SHP77 (cell line): ENCODE data around the gene CHKA.

Experiments used
- DNase-seq, 2 experiments: peaks; one replicate each; lab custom pipeline; 2025; lab: John Stamatoyannopoulos, UW

The CHKA gene

DNA sequence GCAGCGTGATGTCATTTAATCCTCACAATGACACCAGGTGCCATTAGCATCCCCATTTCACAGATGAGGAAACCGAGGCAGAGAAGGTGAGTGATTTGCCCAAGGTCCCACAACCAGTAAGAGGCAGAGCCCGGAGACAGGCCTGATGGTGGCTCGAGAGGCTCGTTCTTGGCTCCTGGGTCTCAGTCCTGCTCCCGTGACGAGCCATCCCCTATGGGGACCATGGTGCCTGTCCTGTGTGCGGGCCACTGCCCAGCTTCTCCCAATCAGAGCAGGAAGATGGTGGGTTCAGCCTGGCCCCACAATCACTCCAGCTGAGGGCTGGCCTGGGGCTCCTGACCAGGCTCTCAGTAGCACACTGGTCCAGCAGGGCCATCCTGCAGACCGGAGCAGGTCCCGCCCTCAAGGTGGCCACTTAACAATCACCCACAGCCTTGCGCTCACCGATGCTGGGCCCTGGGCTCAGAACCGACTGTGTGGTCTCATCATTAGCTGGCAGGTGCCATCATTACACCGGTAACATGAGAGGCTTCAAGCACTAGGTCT is 107.5 kb downstream of the CHKA start:
- no peak for DNase-seq

DNA sequence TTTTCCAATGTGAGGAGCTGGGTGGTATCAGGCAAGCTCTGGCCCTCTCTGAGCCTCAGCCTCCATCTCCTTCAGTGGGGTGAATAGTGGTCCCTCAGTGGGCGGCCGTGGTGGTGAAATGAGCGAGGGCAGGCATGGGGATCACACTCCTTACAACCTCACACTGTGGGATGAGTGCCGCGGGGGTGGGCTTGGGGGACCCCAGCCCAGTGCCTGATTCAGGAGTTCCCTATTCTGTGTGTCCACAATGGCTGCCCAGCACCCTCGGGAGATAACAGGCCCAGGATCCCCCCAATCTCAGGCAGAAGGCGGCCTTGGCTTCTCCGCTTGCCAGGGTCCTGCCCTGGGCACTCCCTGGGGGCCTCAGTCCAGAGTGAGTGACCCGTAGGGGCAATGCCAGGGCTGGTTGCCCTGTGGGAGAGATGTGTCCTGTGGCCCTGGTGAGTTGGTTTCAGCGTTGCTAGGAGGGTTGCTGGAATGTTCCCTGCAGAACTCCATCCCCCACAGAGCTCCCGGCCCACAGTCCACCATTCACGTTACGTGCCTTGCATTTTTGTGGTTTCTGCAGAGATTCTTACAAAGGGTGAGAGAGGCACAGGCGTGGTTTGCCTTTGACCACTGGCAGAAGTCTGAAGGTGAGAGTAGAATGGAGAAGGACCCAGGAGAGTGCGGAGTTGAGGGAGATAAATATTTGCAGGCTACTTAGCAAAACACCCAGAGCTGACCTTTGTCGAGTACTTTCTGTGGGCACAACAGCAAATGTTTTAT is 108.2 kb downstream of the CHKA start:
- DNase-seq: no peak

DNA sequence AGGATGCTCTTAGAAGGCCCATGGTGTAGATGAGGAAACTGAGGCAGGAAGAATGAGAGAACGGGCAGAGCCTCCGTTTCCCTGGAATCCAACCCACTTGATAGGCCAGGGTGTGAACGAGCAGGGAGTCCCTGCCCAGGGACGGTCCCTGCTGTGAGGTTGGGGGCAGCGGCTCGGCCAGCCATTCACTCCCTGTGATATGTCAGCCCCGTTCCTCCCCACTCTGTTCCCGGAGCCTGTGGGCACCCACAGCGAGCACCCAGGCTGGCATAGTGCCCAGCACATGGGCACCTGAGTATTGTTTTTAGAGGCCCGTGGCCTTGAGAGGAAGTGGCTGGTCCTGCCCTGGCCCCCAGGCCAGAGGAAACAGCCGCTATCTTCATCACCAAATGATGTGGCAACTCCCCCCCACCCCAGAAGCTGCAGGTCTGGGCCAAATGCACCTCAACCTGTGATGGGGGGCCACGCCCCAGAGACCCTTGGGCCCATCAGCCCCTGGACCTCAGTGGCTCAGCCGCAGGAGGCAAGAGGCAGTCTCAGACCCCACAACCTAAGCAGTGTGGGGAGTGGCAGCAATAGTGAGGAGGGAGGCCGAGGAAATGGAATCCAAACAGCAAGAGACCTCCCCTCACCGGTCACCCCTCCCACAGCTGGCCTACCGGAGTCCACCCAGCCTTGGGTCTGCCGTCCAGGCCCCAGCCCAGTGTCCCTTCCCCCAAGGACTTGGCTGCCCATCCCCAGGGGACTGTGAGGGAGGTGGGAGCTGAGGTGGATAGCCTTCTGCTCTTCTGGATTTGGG is 108.9 kb downstream of the CHKA start:
- DNase-seq: no peak

DNA sequence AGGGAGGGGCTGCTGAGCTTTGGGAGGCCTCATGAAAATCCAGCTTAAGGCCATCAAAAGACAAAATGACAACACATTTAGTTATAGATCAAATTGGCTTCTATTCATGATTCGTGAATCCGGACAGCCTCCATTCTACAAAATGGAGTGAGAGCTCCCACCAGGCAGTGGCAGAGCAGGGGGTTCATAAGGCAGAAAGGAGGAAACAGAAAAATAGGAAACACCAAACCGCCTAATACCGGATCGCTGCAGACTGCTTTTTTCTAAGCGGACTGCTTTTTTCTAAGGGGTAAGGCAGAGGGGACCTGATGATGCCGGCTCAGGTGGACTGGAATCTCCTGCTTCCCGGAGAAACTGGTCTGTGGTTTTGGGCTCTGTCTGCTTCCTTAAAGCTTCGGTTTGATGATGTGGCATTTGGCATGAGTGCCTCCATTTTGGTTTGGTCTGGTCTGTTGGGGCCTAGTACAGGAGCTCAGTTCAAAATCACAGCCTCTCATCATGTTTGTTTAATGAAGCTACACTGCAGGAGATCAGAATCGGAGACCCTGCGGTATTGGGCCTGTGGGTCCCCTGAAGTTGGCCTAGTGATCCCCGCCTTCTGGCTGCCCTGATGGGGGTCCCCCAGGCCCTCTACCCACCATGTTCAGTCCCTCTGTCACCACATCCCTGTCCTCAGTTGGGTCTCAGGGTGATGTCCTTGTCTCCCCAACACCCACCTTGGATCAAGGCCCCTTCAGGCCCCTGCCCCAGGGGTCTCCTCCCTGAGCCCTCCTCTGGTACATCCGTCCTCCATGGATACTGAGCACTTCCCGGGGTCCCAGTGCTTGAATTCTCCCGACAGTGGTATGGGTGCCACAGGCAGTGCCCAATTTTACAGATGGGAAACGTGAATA is 109.9 kb downstream of the CHKA start:
- DNase-seq: no peak

DNA sequence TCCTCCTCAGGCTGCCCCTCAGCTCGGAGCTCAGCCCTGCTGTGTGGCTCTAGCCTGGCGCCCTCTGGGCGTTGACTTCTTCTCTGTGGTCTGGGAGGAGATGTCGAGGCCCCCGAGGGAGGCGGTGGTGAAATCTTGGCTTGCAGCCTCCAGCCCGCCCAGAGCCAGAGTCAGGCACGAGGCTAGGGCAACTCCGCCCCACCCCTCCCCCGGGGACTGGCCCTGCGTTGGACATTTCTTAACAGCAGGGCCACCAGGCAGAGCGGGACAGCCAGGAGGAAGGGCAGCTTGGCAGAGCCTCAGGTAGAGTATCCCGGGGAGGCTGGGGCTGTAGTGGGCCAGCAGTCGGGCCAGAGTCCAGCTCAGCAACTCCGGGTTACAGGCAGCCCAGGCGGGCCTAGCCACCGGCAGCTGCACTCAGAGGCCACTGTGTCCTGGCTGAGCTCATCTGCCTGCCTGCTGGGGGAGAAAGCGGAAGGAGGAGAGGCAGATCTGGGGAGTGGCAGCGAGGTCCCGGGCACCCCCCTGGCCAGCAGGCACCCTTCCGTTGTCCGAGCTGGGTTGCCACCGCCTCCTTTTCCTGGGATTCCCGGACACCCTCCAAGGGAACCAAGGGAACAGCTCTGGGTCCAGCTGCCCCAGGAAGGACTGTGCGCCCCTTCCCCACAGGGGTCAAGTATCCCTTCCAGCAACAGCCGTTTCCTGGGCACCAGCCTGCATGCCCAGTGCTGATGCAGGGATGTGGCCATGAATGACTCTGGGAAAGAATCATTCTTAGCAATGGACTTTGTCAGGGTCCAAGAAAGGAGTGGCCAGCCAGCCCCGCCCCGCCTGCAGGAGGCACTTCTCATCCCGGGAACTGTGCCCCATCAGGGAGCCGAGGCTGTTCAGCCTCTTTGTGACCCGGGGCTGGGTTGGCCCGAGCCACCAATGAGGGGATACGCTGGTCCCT is 110.8 kb downstream of the CHKA start, which contains the start of gene ALDH3B1:
TSS of gene ALDH3B1 (plus strand) at position 238 of the 952 bp plus-strand sequence. CDS start 4,971 bp downstream, outside the sequence.
- DNase-seq: peak; percentile 73 to 77

DNA sequence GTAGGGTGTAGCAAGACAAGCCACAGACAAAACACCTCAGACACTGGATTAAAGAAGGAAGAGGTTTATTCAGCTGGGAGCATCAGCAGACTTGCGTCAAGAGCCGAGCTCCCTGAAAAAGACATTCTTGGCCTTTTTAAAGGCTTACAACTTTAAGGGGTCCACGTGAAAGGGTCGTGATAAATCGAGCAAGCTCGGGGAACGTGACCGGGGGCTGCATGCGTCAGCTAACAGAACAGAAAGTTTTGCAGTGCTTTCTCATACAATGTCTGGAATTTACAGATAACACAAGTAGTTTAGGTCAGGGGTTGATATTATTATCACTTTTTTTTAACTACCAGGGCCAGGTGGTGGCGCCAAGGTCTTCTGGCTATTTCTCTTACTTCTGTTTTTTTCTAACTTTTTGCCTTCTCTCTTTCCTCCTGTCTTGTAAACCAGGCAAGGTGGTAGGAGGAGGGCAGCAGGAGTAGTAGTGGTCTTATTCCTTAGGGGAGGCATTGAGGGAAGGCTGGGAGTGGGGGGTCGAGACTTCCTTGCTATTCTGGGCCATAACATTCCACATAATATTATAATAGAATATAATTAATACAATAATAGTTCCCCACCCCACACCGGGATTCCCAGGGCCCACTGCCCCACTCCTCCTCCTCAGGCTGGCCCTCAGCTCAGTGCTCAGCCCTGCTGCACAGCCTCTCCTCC is 111.6 kb downstream of the CHKA start:
- DNase-seq: no peak

DNA sequence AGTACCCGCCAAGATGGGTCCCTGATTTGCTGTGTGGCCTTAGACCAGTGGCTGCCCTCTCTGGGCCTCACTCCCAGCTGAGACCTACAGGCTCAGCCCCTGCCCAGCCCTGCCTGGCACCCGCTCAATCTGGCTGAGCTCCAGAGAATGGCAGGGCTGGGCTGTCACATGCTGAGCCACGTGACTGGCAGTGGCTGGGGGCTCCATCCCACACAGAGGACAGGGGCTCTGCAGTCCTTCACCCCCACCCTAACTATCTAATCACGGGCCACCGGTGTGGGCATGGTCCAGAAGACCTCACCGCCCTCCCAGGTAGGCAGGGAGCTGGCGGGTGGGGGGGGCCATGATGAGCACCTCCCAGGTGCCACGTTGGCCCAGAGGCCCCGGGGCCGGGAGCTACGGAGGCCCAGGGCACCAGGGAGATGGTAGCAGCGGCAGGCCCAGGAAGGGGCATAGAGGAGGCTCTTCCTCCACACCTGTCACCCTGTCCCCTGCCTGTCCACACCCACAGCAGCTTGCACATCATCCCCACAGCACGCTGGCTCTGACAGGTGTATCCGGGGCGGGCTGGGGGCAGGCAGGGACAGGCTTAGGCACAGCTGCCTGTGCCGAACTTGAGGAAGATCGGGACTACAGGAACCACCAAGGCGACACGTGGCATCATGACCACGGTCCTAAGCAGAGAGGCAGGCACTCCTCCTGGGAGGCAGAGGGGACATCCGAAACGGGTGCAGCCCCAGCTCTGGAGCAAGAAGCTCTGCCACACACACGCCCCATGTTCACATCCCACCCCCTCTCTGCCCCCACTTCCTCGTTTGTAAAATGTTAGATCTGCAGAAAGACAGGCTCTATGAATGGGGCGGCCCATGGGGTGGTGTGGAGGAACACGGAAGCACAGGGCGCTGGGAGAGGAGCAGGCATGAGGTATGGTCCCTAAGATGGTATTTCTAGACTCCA is 112.5 kb downstream of the CHKA start:
- DNase-seq: peak; percentile 61 to 74

DNA sequence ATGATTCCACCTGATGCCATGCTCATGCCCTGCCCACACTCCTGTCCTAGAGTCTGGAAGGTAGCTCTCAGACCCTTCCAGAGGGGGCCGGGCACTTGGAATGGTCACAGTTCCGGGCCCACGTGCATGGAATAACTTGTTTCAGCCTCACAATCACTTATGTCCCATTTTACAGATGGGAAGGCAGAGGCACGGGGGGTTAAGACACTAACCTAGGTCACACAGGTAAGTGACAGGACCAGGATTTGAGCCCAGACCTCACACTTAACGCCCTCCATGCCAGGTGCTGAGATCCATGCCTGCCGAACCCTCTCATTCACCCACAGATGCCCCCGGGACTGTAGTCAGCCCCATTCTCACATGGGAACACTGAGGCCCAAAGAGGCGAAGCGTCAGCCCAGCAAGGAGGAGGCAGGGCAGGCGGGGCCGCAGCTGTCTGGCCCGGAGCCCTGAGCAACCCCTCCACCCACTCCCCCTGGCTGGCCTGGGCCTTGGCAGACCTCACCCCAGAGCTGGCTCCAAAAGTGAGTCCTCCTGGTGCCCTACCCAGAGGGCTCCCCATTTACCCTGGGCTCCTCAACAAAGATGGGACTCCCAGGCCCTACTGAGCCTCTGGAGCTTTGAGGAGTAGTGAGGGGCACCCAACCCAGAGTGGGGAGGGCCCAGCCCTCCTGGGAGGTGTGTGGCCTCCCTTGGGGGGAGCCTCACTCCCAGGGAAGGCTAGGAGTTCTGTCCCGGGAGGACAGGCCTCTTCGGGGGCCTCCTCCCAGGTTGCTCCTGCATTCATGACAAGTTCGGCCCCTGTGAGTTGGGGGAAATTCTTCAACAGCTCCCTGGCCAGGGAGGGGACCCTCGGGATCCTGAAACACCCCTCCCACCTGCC is 113.4 kb downstream of the CHKA start:
- no peak for DNase-seq

DNA sequence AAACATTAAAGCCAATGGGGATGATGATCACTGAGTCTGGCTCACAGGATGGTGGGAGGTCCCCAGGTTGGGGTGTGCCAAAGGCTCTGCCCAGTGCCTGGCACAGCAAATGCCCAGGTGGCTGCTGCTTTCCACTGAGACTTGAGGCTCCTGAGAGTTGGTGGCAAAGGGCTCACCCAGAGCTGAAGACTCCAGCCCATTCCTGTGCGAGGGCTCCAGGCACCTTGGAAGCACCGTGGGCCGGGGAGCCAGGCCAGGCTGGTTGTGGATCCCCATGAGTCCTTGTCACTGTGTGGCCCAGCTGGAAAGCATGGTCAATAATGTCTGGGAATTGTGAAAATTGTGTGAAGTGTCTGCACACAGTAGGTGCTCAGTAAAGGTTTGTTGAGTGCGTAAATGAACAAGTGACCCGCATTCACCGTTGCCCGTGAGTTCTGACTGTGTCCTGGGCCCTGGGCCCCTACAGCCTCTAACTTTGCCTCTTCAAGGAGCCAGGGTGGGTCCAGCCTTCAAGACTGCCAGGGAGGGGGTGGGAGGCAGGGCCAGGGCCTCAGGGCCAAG is 114.5 kb downstream of the CHKA start:
- no peak for DNase-seq

DNA sequence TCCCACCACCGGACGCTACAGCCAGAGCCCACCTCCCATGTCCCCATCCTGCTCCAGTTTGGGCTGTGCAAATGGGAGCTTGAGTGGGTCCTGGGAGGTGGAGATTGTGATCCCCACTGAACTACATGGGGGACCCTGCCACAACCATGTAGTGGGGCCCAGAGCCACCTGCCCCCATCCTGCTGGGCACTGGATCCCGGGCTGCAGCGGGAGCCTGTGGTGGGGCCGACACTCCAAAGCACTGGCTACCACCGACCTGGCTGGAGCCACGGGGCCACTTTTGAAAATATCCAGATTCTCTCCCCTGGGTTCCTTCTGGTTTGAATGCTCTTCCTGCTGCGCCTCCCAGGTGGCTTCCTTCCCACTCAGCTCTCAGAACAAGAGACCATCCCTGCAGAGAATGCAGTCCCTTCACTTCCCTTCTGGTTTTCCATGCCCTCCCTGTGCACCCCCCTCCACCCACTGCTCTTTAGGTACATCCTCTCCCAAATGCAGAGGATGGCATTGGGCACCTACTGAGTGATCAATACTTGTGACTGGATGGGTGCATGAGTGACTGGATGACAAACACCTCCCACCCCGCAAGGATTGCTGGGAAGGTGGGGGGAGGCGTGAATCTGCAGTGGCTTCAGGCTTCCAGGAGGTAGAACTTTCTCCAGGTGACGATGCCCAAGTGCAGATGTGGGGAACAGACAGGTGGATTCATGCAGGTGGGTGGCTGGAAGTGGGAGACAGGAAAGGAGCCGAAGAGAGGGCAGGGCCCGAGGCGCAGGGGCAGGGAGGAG is 116.4 kb downstream of the CHKA start:
- DNase-seq: no peak

DNA sequence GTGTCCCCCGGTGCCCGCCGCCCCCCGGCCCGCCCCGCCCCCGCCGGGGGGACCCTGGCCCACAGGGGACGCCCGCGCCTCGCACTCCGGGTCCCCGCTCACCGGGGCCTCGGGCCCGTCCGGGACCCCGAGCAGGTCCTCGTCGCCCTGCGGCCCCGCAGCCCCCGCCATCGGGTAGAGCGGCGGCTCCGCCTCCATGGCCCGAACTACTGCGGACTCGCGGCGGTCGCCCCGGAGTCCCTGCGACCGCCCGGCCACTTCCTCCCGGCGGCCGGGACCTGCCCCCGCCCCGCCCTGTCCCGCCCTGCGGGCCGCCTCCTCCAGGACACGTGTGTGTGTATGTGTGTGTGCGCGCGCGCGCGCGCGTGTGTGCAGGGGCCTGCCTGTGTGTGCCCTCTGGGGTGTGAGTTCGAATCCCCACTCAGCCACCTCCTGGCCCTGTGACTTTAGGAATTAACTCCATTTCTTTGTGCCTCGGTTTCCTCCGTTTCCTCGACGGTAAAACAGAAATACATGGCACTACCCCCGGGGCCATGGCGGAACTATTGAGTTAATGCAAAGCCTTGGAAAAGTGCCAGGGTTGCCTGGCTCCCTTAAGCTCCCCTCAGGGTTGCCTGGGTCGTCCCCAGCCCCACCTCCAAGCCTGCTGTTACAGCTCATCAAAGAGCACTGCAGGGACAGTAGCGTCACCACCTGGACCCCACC is 117.2 kb downstream of the CHKA start, which contains the start of gene UNC93B1:
TSS of gene UNC93B1 (minus strand) at position 252 of the 705 bp plus-strand sequence. CDS start at position 198, 54 bp downstream.
- peak; percentile 41 to 84 for DNase-seq

DNA sequence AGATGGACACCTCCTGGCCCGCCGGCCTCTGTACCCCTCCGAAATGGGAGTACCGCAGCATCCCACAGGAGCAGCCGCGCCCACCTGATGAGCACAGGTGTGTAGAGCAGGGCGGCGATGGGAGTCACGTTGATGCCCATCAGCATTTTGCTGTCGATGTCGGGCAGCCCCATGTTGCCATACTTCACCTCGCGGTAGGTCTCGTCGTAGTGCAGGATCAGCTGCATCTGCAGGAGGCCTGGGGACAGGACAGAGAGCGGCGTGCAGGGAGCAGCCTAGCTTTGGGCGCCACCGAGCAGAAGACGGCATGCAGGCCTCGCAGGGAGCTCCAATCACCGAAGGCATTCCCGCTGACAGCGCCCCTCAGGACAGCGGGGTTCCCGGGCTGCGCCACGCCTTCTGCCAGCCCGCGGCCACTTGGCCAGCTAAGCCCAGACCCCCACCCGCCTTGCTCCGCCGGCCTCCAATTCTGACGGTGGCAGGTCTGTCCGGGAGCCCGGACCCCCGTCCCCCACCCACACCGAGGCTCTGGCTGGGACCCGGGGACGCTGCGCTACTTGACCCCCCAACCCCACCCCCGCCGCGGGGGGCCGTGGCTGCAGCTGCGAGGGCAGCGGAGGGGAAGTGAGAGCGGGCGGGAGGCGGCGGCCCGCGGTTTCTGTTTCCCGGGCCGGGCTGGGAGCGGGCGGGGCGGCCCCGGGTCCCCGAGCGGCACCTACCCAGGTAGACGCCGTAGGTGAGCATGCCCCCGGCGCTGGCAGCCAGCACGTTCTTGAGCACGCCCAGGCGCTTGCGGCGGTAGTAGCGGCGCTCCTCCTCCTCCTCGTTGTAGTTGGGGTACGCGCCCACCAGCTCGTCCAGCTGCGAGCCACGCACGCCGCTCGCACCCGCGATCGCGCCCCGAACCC is 118.0 kb downstream of the CHKA start:
- no peak for DNase-seq
